HEK293 (cell line): ENCODE results near the gene EIF3F.
"Not testable (repeated sequence)": the region's sequence is repeated elsewhere in the genome, so short reads cannot be mapped to it uniquely, and the experiment has no call there.

Source experiments
- CTCF ChIA-PET: fragments of 350-600 bp; formaldehyde crosslinking; extraction: SDS; loops from one replicate; lab custom pipeline; 2021; ENCODE audit warnings: antibody characterized with exemption; lab: Yijun Ruan, JAX
- POLR2A ChIA-PET: fragments of 300-600 bp; formaldehyde crosslinking; extraction: SDS; loops from one replicate; lab custom pipeline; 2020; ENCODE audit warnings: antibody characterized with exemption, inconsistent platforms; lab: Yijun Ruan, JAX
- H3K27ac ChIP-seq: fragments of 200-500 bp; sonication (Bioruptor generic); 2 replicates; pipeline ENCODE4 v1.5.1; 2014; ENCODE audit warnings: low read depth, low read length, control low read depth, inconsistent platforms; ENCODE audit errors: extremely low read depth
- H3K36me3 ChIP-seq, 2 experiments: fragments of 200-500 bp in 1 of 2; sonication (Bioruptor generic) in 1 of 2; 1 replicate in 1 of 2; 2 replicates in 1 of 2; pipeline ENCODE4 v1.5.1; 2014 to 2017; ENCODE audit warnings: inconsistent platforms in 2 of 2, low read length in 2 of 2; ENCODE audit not compliant: control insufficient read depth in 2 of 2, insufficient read depth in 1 of 2
- H3K4me1 ChIP-seq: fragments of 200-500 bp; sonication (Bioruptor generic); 2 replicates; pipeline ENCODE4 v1.5.1; 2014; ENCODE audit warnings: mild to moderate bottlenecking, low read length, inconsistent platforms; ENCODE audit not compliant: control insufficient read depth, insufficient read depth
- H3K4me3 ChIP-seq: 2 replicates; pipeline ENCODE4 v1.5.1; 2011; ENCODE audit warnings: low read depth, mild to moderate bottlenecking, control low read depth, low read length, moderate library complexity
- H3K9me3 ChIP-seq: fragments of 200-500 bp; sonication (Bioruptor generic); 2 replicates; pipeline ENCODE4 v1.5.1; 2014; ENCODE audit warnings: low read depth, low read length, inconsistent platforms; ENCODE audit not compliant: control insufficient read depth, insufficient read depth
- EGR2 ChIP-seq: fragments of 450-650 bp; formaldehyde crosslinking; IDR thresholded peaks from 2 replicates; pipeline ENCODE4 v1.5.1; 2016; ENCODE audit warnings: low read depth, missing biosample characterization, missing genetic modification characterization
- ELK4 ChIP-seq: IDR thresholded peaks from 2 replicates; pipeline ENCODE4 v1.6.1; 2011; ENCODE audit warnings: mild to moderate bottlenecking, low read depth, low read length, borderline replicate concordance
- MZF1 ChIP-seq: fragments of 450-650 bp; formaldehyde crosslinking; IDR thresholded peaks from 2 replicates; pipeline ENCODE4 v1.5.1; 2017; ENCODE audit warnings: missing biosample characterization, missing genetic modification characterization, borderline replicate concordance
- PRDM1 ChIP-seq: fragments of 450-650 bp; formaldehyde crosslinking; IDR thresholded peaks from 2 replicates; pipeline ENCODE4; 2016; ENCODE audit warnings: missing biosample characterization, missing genetic modification characterization
- ZFHX2 ChIP-seq: fragments of 450-650 bp; formaldehyde crosslinking; conservative IDR thresholded peaks from 2 replicates; pipeline ENCODE4 v1.5.1; 2016; ENCODE audit warnings: missing biosample characterization, missing genetic modification characterization
- ZIC2 ChIP-seq: fragments of 450-650 bp; formaldehyde crosslinking; IDR thresholded peaks from 2 replicates; pipeline ENCODE4 v1.5.1; 2016; ENCODE audit warnings: missing biosample characterization, missing genetic modification characterization
- ZNF10 ChIP-seq: fragments of 450-650 bp; formaldehyde crosslinking; IDR thresholded peaks from 2 replicates; pipeline ENCODE4 v1.5.1; 2017; ENCODE audit warnings: missing biosample characterization, missing genetic modification characterization
- ZNF114 ChIP-seq: fragments of 450-650 bp; formaldehyde crosslinking; IDR thresholded peaks from 2 replicates; pipeline ENCODE4 v1.5.0; 2017; ENCODE audit warnings: missing biosample characterization, missing genetic modification characterization
- ZNF146 ChIP-seq: fragments of 450-650 bp; formaldehyde crosslinking; IDR thresholded peaks from 2 replicates; pipeline ENCODE4 v1.5.1; 2016; ENCODE audit warnings: missing biosample characterization, missing genetic modification characterization
- ZNF148 ChIP-seq: fragments of 450-650 bp; formaldehyde crosslinking; IDR thresholded peaks from 2 replicates; pipeline ENCODE4 v1.5.0; 2017; ENCODE audit warnings: missing biosample characterization, missing genetic modification characterization, borderline replicate concordance
- ZNF169 ChIP-seq: fragments of 450-650 bp; formaldehyde crosslinking; IDR thresholded peaks from 2 replicates; pipeline ENCODE4 v1.5.1; 2016; ENCODE audit warnings: missing biosample characterization, missing genetic modification characterization
- ZNF239 ChIP-seq: fragments of 450-650 bp; formaldehyde crosslinking; IDR thresholded peaks from 2 replicates; pipeline ENCODE4 v1.5.1; 2016; ENCODE audit warnings: missing biosample characterization, missing genetic modification characterization
- ZNF302 ChIP-seq: fragments of 450-650 bp; formaldehyde crosslinking; IDR thresholded peaks from 2 replicates; pipeline ENCODE4 v1.5.1; 2016; ENCODE audit warnings: missing biosample characterization, missing genetic modification characterization, low read depth
- ZNF335 ChIP-seq: fragments of 450-650 bp; formaldehyde crosslinking; conservative IDR thresholded peaks from 2 replicates; pipeline ENCODE4 v1.5.1; 2016; ENCODE audit warnings: missing biosample characterization, missing genetic modification characterization
- ZNF362 ChIP-seq: fragments of 450-650 bp; formaldehyde crosslinking; IDR thresholded peaks from 2 replicates; pipeline ENCODE4 v1.5.1; 2016; ENCODE audit warnings: missing biosample characterization, missing genetic modification characterization
- ZNF404 ChIP-seq: fragments of 450-650 bp; formaldehyde crosslinking; IDR thresholded peaks from 2 replicates; pipeline ENCODE4 v1.5.1; 2017; ENCODE audit warnings: missing biosample characterization, missing genetic modification characterization
- ZNF416 ChIP-seq: fragments of 450-650 bp; formaldehyde crosslinking; IDR thresholded peaks from 2 replicates; pipeline ENCODE4 v1.5.1; 2016; ENCODE audit warnings: missing biosample characterization, missing genetic modification characterization
- ZNF501 ChIP-seq: fragments of 450-650 bp; formaldehyde crosslinking; IDR thresholded peaks from 2 replicates; pipeline ENCODE4 v1.5.1; 2016; ENCODE audit warnings: missing biosample characterization, missing genetic modification characterization
- ZNF704 ChIP-seq: fragments of 450-650 bp; formaldehyde crosslinking; IDR thresholded peaks from 2 replicates; pipeline ENCODE4 v1.5.1; 2016; ENCODE audit warnings: missing biosample characterization, missing genetic modification characterization

The EIF3F gene

GRCh38 chr11:7983832-7984590 is 3.1 kb upstream of the EIF3F start:
- H3K27ac ChIP-seq = no peak overlapping the region
- H3K4me3 ChIP-seq = no peak overlapping the region
- no peaks in the 10 kb centered on the region for H3K9me3 ChIP-seq
- CTCF ChIA-PET = interaction anchor here (5.7 kb wide), 1 partner anchor 91 kb away, joined by 85 read pairs; no protein-coding TSS in a partner anchor
- TF ChIP-seq ZNF239 (no peak), EGR2 (tag by site-specific recombination) (peak; percentile 62), ZNF169 (no peak), ZFHX2 (tag by site-specific recombination) (peak; percentile 63), ZNF302 (tag by site-specific recombination) (no peak), ZNF416 (tag by site-specific recombination) (0 out of 2 replicates have a peak, but pooled peaks have one; percentile 75)
- POLR2A ChIA-PET = no interaction called here
- H3K36me3 ChIP-seq = peaks cover 0 to 7% of the 10 kb centered on the region in 2 experiments; a peak in 1 of 3 replicates
- 0 out of 2 replicates have a peak, but pooled peaks cover 3% of the 10 kb centered on the region for H3K4me1 ChIP-seq

- not testable (repeated sequence) for H3K4me1 ChIP-seq, H3K9me3 ChIP-seq, H3K27ac ChIP-seq
- Histone ChIP-seq H3K36me3 (peaks cover 4 to 38% of the 10 kb centered on the region in 2 experiments; a peak in 2 of 3 replicates), H3K4me3 (peak overlapping the region; percentile 62)
- TF ChIP-seq PRDM1 (0 out of 2 replicates have a peak, but pooled peaks have one; percentile 19), ZNF335 (tag by site-specific recombination) (0 out of 2 replicates have a peak, but pooled peaks have one; percentile 15)
- POLR2A ChIA-PET = interaction anchor here (0.6 to 1.4 kb wide), 10 partner anchors 10 to 113 kb away, joined by 3 to 9 read pairs (median 4); no protein-coding TSS in a partner anchor
- CTCF ChIA-PET = interaction anchor here (0.6 to 5.7 kb wide), 27 partner anchors 8 to 1061 kb away, joined by 3 to 85 read pairs (median 5); partner anchors contain the start of genes OR10A3 and ZNF215
These were observed 385 bp downstream of the EIF3F start for GRCh38 chr11:7987560-7987883.

GRCh38 chr11:7994581-7995278 is 7.6 kb downstream of the EIF3F start:
- Histone ChIP-seq H3K36me3 (peaks cover 20 to 95% of the 10 kb centered on the region in 2 experiments), H3K4me3 (no peak overlapping the region), H3K4me1 (no peaks in the 10 kb centered on the region)
- ChIA-PET POLR2A (no interaction called here), CTCF (interaction anchor here (0.6 to 1.3 kb wide), 3 partner anchors 8 to 106 kb away, joined by 3 to 4 read pairs (median 3); partner anchors contain the start of gene EIF3F)
- no peak for TF ChIP-seq ZNF335 (tag by site-specific recombination)
- TF ChIP-seq ZNF362 (tag by site-specific recombination) = no peak
- TF ChIP-seq ELK4 = no peak
- TF ChIP-seq ZNF404 (tag by site-specific recombination) = no peak
- TF ChIP-seq ZNF501 (tag by site-specific recombination) = no peak
- TF ChIP-seq ZNF10 (tag by site-specific recombination) = no peak
- TF ChIP-seq ZIC2 (tag by site-specific recombination) = no peak
- TF ChIP-seq ZNF302 (tag by site-specific recombination) = no peak
- no peak for TF ChIP-seq ZNF114 (tag by site-specific recombination)
- no peak for TF ChIP-seq ZNF148 (tag by site-specific recombination)
- no peak for TF ChIP-seq MZF1 (tag by site-specific recombination)
- TF ChIP-seq EGR2 (tag by site-specific recombination) = no peak
- TF ChIP-seq ZNF146 = no peak
- no peak for TF ChIP-seq ZNF704 (tag by site-specific recombination)
- TF ChIP-seq, all 188 proteins: peak for 0
- no peaks in the 10 kb centered on the region for H3K9me3 ChIP-seq
- no peak overlapping the region for H3K27ac ChIP-seq
